HG03095 (cell line): Measurements from ENCODE around the gene WFIKKN1.

Experiments
- ATAC-seq: cut with Tn5 transposase; IDR thresholded peaks from one replicate; pipeline ENCODE4 v1.9.1; 2021; ENCODE audit warnings: moderate library complexity; ENCODE audit not compliant: unreplicated experiment

The WFIKKN1 gene

GRCh38 chr16:682493-683395, 52.0 kb downstream of the WFIKKN1 start:
- ATAC-seq, result no peak

GRCh38 chr16:683396-684070, 52.7 kb downstream of the WFIKKN1 start:
- no peak for ATAC-seq
